ENCODE data around the gene IPO5.
"Not testable (repeated sequence)": the region's sequence is repeated elsewhere in the genome, so short reads cannot be mapped to it uniquely, and the experiment has no call there.

Gene IPO5

GRCh38 chr13:98039964-98040363 lies 86.5 kb downstream of the IPO5 start:
- no peak overlapping the region for H3K4me3 ChIP-seq (ENCODE audit: low read depth, low read length)
- TF ChIP-seq CTCF (IDR thresholded peaks at IDR 0.05; ENCODE audit: borderline replicate concordance, insufficient read depth, low read depth, low read length) = no peak

GRCh38 chr13:98041081-98041820 lies 87.8 kb downstream of the IPO5 start:
- H3K4me3 ChIP-seq (ENCODE audit: low read depth, low read length) = no peak overlapping the region
- TF ChIP-seq CTCF (IDR thresholded peaks at IDR 0.05; ENCODE audit: borderline replicate concordance, insufficient read depth, low read depth, low read length) = no peak

- no peak for TF ChIP-seq CTCF (IDR thresholded peaks at IDR 0.05; ENCODE audit: borderline replicate concordance, insufficient read depth, low read depth, low read length)
- no peak overlapping the region for H3K4me3 ChIP-seq (ENCODE audit: low read depth, low read length)
Observed at GRCh38 chr13:98044301-98044700, 90.8 kb downstream of the IPO5 start.

- not testable (repeated sequence) for H3K4me3 ChIP-seq (ENCODE audit: low read depth, low read length)
Observed at GRCh38 chr13:98047785-98048184, 94.3 kb downstream of the IPO5 start.

- no peak overlapping the region for H3K4me3 ChIP-seq (ENCODE audit: low read depth, low read length)
- no peak for TF ChIP-seq CTCF (IDR thresholded peaks at IDR 0.05; ENCODE audit: borderline replicate concordance, insufficient read depth, low read depth, low read length)
Observed at GRCh38 chr13:98048265-98048664, 94.8 kb downstream of the IPO5 start.

GRCh38 chr13:98050041-98050466 lies 96.6 kb downstream of the IPO5 start:
- no peak for TF ChIP-seq CTCF (IDR thresholded peaks at IDR 0.05; ENCODE audit: borderline replicate concordance, insufficient read depth, low read depth, low read length)
- no peak overlapping the region for H3K4me3 ChIP-seq (ENCODE audit: low read depth, low read length)

- no peak for TF ChIP-seq CTCF (IDR thresholded peaks at IDR 0.05; ENCODE audit: borderline replicate concordance, insufficient read depth, low read depth, low read length)
- H3K4me3 ChIP-seq (ENCODE audit: low read depth, low read length) = no peak overlapping the region
Observed at GRCh38 chr13:98052412-98052811, 98.9 kb downstream of the IPO5 start.

Measured in GM12875 (cell line).